Heart right ventricle (tissue), 16 donors: ENCODE results near the gene ABHD2. TPM values are rescaled to one million over a fixed set of nuclear protein-coding genes. Genes with fewer than 3 reads are reported as not detected.

Experiments used
- ATAC-seq, 8 donors: fragments of 200-7000 bp; cut with Tn5 transposase; one replicate each; pipeline ENCODE4 v1.9.1; 2020; ENCODE audit warnings: mild to moderate bottlenecking in 8 of 8, moderate library complexity in 8 of 8, moderate number of reproducible peaks in 1 of 8
- DNase-seq, 2 donors: peaks; one replicate each; pipeline ENCODE4 v3.0.0-alpha.2; 2020
- H3K27ac ChIP-seq, 10 donors: fragments of 200-600 bp; sonication (generic) in 2 of 10; one replicate each; pipeline versions ENCODE4 v1.5.0 to v1.8.0; 2020 to 2022; ENCODE audit warnings: mild to moderate bottlenecking in 3 of 10
- H3K27me3 ChIP-seq, 7 donors: fragments of 200-600 bp; one replicate each; pipeline ENCODE4 v1.8.0; 2021 to 2022; ENCODE audit warnings: mild to moderate bottlenecking in 2 of 7
- H3K36me3 ChIP-seq, 9 donors: fragments of 200-600 bp; sonication (generic) in 1 of 9; one replicate each; pipeline versions ENCODE4 v1.5.0 to v1.8.0; 2020 to 2022; ENCODE audit warnings: mild to moderate bottlenecking in 2 of 9
- H3K4me1 ChIP-seq, 9 donors: fragments of 200-600 bp; sonication (generic) in 1 of 9; one replicate each; pipeline versions ENCODE4 v1.5.0 to v1.8.0; 2020 to 2022; ENCODE audit warnings: mild to moderate bottlenecking in 4 of 9
- H3K4me3 ChIP-seq, 10 donors: fragments of 200-600 bp; sonication (generic) in 2 of 10; one replicate each; pipeline versions ENCODE4 v1.5.0 to v1.8.0; 2020 to 2022; ENCODE audit warnings: mild to moderate bottlenecking in 7 of 10, moderate library complexity in 2 of 10
- H3K9me3 ChIP-seq, 11 donors: fragments of 200-600 bp in 10 of 11; sonication (generic) in 2 of 11; one replicate each; pipeline versions ENCODE4 v1.5.0 to v1.8.0; 2013 to 2022; ENCODE audit warnings: mild to moderate bottlenecking in 2 of 11, control low read depth in 1 of 11, moderate library complexity in 1 of 11
- WGBS, 2 donors: extraction: QIAGEN DNeasy Blood & Tissue Kit; methylation state at CpG; one replicate each; pipeline ENCODE4 v1.1.7; 2013; ENCODE audit warnings: inconsistent platforms in 1 of 2; 5-methylcytosine and 5-hydroxymethylcytosine counted together
- intact Hi-C, 10 donors: fragments of 100-400 bp; cut with DNase I; formaldehyde crosslinking; loops; one replicate each; pipeline versions ENCODE4 v1.11.1 to v1.14.2; 2022
- polyA plus RNA-seq, 2 donors: library from polyadenylated mRNA; stranded (reverse); fragments of 200-250 nt; gene quantifications; one replicate each; pipeline ENCODE4 v1.2.3, GENCODE V29; 2013
- total RNA-seq, 10 donors: library from RNA; stranded (reverse); fragmentation: NEBNext Ultra II Directional in 3 of 10; extraction: Animal tissue kit (Norgen Biotek cat#: 25700) in 3 of 10; gene quantifications; one replicate each; pipeline versions ENCODE4 v1.2.1 to v1.2.4, GENCODE V29; 2021 to 2023
- TF ChIP-seq, protein P1 (sequence below), 9 donors: fragments of 200-600 bp; sonication (generic) in 2 of 9; IDR thresholded peaks; one replicate each; pipeline versions ENCODE4 v1.5.0 to v1.8.0; 2021 to 2022; ENCODE audit warnings: antibody characterized with exemption in 9 of 9, mild to moderate bottlenecking in 5 of 9, moderate library complexity in 1 of 9
- donor health status: Arrhythmogenic right ventricular cardiomyopathy.
- donor health status: ischemic (EF 13 %, LVEDD 7.1; RV severe dilation, severe dysfunction).
- donor health status: healthy with polysubstance abuse.
- donor health status: DM: no; HTN: yes; CAD: no.
- donor health status: DM: no; HTN: no; CAD: no.
- donor health status: ischemic (EF 25% LVEDD 6.9; RV normal size, moderate dysfunction).
- donor health status: ischemic (EF 25% LVEDD 5.7; RV mildly dilated, moderate dysfunction).
- donor health status: healthy.
- donor health status: DM: yes; HTN: yes; CAD: no.
- donor health status: Ischemic cardiomyopathy.
- donor health status: ischemic (EF 35%, LVEDD 5.7; RV mildly dilated, moderate dysfunction).
- donor health status: nonischemic (EF 11% LVEDD 7.7; RV severe dilation, severe dysfunction).
- donor health status: DM: yes; HTN: yes; CAD: no.
- donor health status: PGD.
- donor health status: ischemic (EF 29% LVEDD 5.4; RV normal size, mild dysfunction).
- donor health status: nonischemic (EF 23%, LVEDD 6.1; RV moderate dilation, normal function).

The ABHD2 gene
- total and polyA plus RNA-seq, 12 donors = 9.1 to 201 (median 119) TPM

DNA sequence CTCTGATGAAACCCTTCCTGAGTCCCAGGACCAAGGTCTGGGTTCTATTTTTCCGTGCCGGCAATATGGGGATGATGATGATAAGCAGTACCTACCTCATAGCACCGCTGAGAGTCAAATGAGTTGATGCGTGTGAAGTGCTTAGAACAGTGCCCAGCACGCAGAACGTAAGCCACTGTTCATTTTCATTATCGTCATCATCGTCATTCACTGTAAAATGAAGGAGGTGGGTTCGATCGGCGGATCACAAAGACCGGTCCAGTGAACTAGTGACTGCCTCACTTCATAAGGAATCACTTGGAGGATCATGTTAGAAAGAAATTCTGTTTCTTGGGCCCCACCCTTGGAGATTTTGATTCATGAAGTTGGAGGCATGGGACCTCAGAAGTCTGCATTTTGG is 88.9 kb downstream of the ABHD2 start:
- ATAC-seq (no peak), DNase-seq (no peak)
- H3K36me3 ChIP-seq = peaks cover 0 to 92% (median 26%) of the 10 kb centered on the region in 9 donors
- H3K27me3 ChIP-seq = no peaks in the 10 kb centered on the region
- no peaks in the 10 kb centered on the region for H3K9me3 ChIP-seq
- TF ChIP-seq, protein P1, sequence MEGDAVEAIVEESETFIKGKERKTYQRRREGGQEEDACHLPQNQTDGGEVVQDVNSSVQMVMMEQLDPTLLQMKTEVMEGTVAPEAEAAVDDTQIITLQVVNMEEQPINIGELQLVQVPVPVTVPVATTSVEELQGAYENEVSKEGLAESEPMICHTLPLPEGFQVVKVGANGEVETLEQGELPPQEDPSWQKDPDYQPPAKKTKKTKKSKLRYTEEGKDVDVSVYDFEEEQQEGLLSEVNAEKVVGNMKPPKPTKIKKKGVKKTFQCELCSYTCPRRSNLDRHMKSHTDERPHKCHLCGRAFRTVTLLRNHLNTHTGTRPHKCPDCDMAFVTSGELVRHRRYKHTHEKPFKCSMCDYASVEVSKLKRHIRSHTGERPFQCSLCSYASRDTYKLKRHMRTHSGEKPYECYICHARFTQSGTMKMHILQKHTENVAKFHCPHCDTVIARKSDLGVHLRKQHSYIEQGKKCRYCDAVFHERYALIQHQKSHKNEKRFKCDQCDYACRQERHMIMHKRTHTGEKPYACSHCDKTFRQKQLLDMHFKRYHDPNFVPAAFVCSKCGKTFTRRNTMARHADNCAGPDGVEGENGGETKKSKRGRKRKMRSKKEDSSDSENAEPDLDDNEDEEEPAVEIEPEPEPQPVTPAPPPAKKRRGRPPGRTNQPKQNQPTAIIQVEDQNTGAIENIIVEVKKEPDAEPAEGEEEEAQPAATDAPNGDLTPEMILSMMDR (IDR thresholded peaks at IDR 0.05) = no peak
- H3K27ac ChIP-seq = peak overlapping the region in 7 of 10 donors; percentile 9 to 58 (median 39)
- intact Hi-C loops = loop anchor here in 9 of 10 donors (1.0 to 10.0 kb wide), 7 partner anchors 40 to 275 kb away; partner anchors contain the start of gene ABHD2 (in 2 of the 9)
- WGBS, 2 donors = 93 to 95% methylated on average over 12 of the region's 12 CpGs
- H3K4me3 ChIP-seq = no peak overlapping the region
- peaks cover 0 to 56% (median 24%) of the 10 kb centered on the region in 9 donors for H3K4me1 ChIP-seq

DNA sequence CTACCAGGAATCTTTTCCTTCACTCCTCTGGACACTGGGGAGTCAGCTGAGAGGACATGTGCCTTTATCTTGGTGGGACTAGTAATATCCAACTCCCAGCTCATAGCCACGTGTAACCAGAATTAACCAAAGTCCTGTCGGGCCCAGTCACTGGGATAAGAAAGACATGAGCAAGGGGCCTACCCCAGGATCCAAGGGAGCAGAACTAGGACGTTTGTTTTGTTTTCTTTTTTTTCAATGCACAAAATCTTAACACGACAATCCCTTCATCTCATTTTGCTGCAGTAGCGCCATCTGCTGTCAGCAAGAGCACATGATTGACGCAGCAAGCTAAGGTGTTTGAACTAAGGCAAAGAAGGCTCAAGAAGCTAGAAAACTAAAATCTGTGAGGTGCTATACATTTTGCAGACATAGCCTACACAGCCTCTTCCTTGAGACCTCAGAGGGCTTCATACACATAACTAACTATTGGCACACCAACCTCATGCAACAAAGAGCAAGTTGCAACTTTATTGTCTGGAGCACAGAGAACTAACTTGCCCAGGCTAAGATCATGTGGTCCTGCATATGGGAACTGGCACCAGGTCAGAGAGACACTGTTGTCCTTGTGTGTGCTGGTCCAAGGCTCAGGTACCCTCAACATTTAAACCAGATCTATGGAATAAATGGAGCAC is 89.5 kb downstream of the ABHD2 start:
- Histone ChIP-seq H3K27ac (peak overlapping the region in 7 of 10 donors; percentile 9 to 58 (median 39)), H3K27me3 (no peaks in the 10 kb centered on the region), H3K9me3 (no peaks in the 10 kb centered on the region), H3K36me3 (peaks cover 0 to 92% (median 26%) of the 10 kb centered on the region in 9 donors), H3K4me3 (no peak overlapping the region), H3K4me1 (peaks cover 0 to 53% (median 21%) of the 10 kb centered on the region in 9 donors)
- intact Hi-C loops = loop anchor here (1.0 to 10.0 kb wide), 9 partner anchors 40 to 275 kb away; partner anchors contain the start of gene ABHD2 (in 2 of the 10)
- 5 to 13% methylated on average over 6 of the region's 6 CpGs for WGBS, 2 donors
- peak in 7 of 8 donors; percentile 25 to 72 (median 54) for ATAC-seq
- DNase-seq = peak; percentile 40 to 77
- TF ChIP-seq, protein P1 (IDR thresholded peaks at IDR 0.05) = peak; percentile 56 to 90 (median 86)

DNA sequence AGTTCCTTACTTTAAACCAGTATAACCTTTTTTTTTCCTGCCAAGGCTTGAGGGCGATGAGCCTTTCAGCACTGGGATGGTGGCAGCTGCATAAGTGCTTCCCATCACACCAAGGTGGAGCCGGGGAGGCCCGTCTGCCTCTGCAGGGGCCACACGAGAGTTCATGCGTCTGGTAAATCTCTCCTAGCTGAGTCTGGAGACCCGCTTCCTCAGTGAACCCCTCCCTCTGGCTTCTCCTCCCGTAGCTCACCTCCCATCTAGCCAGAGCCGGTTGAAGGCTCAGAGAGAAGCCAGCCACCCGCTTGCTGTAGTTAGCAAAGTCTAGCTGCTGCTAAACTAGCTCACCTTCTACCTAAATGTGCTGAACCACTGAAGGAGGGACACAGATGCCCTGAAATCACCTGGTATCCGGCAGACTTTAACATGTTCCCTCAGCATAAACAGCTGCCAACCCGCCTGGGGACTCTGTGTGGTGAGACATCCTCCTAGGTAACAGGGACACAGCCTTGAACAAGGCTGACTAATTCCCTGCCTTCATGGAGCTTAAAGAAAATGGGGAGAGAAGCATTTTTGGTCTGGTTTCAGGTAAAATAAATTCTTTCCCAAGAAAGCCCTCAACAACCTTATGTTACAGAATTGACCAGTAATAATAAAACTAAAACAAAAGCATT is 90.2 kb downstream of the ABHD2 start:
- H3K4me3 ChIP-seq = no peak overlapping the region
- H3K4me1 ChIP-seq = peaks cover 0 to 46% (median 18%) of the 10 kb centered on the region in 9 donors
- no peaks in the 10 kb centered on the region for H3K9me3 ChIP-seq
- H3K36me3 ChIP-seq = peaks cover 0 to 90% (median 26%) of the 10 kb centered on the region in 9 donors
- no peak for ATAC-seq
- peak overlapping the region in 5 of 10 donors; percentile 9 to 58 (median 27) for H3K27ac ChIP-seq
- no peaks in the 10 kb centered on the region for H3K27me3 ChIP-seq
- TF ChIP-seq, protein P1 (IDR thresholded peaks at IDR 0.05) = no peak
- 84 to 88% methylated on average over 11 of the region's 11 CpGs for WGBS, 2 donors
- intact Hi-C loops = loop anchor here in 9 of 10 donors (2.0 to 10.0 kb wide), 7 partner anchors 41 to 276 kb away; partner anchors contain the start of gene ABHD2 (in 2 of the 9)
- DNase-seq = no peak
